Measurements from ENCODE around the gene CACNA1E.

Gene CACNA1E

DNA sequence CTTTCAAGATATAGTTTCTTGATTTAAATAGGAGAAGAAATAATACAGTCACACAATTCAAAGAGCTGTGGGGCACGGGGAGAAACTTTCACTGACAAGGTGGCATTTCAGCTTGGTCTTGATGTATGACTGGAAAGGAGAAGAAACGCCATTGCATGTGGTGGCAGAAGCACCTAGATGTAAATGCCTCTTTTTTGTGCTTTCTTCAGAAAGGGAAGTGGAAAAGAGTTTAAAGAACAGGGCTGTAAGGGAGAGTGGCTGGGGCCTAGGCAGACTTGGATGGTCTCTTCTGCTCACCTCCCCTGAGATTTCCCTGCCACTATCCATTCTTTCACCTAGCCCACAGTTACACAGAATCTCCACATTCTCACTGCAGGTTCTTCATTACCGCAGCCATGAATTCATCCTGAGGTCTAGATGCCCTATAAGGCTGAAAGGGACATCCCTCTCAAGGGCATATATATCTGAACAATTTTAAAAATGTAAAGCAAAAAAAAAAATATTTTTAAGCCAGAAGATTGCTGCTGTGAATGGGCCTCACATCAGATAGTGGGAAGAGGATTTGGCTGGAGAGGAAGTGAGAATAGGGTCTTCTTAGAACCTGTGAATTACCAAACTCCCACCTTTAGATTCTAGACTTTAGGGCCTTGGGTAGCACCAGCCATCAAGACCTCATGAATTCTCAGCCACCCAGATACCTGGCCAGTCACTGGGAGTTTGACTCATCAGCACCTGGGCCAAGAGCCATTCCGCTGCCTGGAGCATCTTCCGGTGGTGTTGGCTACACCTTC is 23.4 kb downstream of the CACNA1E start:
- H3K27ac ChIP-seq, result no peak overlapping the region
- TF ChIP-seq ZFX (IDR thresholded peaks at IDR 0.05), result no peak
- TF ChIP-seq, protein P1, sequence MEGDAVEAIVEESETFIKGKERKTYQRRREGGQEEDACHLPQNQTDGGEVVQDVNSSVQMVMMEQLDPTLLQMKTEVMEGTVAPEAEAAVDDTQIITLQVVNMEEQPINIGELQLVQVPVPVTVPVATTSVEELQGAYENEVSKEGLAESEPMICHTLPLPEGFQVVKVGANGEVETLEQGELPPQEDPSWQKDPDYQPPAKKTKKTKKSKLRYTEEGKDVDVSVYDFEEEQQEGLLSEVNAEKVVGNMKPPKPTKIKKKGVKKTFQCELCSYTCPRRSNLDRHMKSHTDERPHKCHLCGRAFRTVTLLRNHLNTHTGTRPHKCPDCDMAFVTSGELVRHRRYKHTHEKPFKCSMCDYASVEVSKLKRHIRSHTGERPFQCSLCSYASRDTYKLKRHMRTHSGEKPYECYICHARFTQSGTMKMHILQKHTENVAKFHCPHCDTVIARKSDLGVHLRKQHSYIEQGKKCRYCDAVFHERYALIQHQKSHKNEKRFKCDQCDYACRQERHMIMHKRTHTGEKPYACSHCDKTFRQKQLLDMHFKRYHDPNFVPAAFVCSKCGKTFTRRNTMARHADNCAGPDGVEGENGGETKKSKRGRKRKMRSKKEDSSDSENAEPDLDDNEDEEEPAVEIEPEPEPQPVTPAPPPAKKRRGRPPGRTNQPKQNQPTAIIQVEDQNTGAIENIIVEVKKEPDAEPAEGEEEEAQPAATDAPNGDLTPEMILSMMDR (conservative IDR thresholded peaks at IDR 0.05), result no peak

DNA sequence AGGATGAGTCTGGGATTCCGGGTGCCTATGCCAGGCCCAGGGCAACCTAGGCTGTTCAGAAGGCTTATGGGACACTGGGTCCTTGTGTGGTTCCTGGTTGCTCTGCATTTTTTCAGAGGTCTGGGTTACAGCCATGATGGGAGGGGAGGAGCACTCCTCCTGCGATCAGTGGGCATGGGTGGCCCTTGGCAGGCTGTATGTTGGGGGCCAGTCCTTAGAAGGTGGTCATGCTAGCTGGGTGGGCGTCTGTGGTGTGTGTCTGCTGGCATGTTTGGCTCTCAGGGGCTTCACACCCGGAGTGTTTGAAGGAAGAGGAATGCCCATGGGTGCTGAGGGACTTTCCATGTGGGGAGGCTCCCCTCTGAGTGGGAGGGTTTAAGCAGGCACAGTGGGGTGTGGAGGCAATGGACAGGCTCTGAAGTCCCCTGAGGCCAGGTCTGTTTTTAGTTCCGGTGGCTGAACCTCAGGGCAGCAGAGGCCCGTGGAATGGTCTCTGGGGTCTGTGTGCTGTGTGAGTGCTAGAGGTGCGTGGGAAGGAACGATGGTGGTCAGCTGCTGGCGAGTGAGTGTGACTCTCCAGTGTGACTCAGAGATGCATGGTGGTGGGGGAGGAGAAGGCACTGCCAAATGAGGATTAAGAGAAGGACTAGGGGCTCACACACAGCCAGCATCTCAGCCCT is 25.3 kb downstream of the CACNA1E start:
- TF ChIP-seq, protein P1 (conservative IDR thresholded peaks at IDR 0.05), result no peak
- TF ChIP-seq ZFX (IDR thresholded peaks at IDR 0.05), result no peak

DNA sequence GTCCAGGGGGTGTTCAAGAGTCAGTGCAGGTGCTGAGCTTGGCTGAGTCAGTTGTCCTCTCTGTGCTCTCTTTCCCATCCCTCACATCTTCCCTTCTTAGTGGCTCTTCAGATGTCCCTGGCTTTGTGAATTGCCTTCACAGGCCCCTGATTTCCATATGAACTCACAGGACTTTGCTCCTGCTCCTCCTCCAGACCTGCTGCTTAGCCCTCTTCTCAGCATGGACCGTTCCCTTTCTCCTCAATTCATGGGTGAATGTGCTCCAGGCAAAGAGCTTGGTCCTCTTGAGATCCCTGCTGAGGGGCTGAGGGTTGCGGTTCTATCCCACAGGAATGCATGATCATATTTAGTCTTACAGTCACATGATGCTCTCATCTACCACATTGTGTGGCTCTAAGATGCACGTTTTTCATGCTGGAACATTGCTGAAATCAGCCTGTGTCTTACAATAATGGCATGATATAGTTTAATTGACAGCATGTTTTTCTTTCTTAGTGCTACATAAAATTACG is 30.5 kb downstream of the CACNA1E start:
- no peak overlapping the region for H3K27ac ChIP-seq
- TF ChIP-seq, protein P1 (conservative IDR thresholded peaks at IDR 0.05), result no peak
- no peak for TF ChIP-seq ZFX (IDR thresholded peaks at IDR 0.05)

More for the DNA sequence above, 25.3 kb downstream of the CACNA1E start:
- H3K27ac ChIP-seq, result no peak overlapping the region

DNA sequence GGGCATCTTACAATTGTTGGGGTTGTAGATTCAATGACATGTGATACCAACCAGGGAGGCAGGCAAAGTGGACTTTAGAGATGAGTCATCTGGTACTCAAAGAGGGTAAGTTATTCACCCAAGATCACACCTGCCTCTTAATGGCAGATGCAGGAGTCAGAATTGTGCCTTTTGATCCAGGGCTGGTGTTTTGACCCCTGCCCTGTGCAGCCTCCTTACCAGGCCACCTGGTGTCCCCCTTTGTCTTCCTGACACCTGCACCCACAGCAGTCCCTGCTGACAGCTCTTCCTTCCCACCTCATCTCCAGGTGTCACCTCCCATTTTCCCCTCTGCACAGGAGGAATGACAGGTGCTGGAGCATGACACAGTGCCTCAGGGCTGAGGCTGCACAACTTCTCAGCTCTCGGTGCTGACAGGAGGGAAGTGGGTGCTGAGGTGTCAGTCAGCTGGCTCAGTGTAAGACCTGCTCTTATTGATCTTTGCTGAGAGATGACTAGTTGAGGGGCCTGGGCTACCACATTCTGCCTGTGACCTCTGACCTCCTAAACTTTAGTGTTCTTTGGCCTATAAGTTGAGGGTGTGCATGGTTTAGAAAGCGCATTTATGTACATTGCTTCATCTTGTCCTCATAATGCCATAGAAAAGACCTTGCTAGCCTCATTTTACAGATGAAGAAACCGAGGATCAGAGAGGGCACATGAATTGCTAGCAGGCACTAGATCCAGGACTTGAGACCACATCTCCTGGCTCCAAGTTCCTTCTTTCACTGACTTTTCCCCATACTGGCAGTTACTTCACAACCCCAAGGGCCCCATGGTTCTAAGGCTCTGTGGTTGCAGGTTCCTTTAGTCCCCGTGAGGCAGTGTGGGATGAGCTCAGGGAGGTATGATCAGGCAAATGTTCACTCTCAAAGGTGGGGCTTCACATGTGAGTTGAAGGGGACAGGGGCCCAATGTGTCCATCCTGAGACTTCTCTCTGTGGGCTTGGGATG is 31.3 kb downstream of the CACNA1E start:
- H3K27ac ChIP-seq, result no peak overlapping the region
- TF ChIP-seq, protein P1 (conservative IDR thresholded peaks at IDR 0.05), result no peak
- no peak for TF ChIP-seq ZFX (IDR thresholded peaks at IDR 0.05)

DNA sequence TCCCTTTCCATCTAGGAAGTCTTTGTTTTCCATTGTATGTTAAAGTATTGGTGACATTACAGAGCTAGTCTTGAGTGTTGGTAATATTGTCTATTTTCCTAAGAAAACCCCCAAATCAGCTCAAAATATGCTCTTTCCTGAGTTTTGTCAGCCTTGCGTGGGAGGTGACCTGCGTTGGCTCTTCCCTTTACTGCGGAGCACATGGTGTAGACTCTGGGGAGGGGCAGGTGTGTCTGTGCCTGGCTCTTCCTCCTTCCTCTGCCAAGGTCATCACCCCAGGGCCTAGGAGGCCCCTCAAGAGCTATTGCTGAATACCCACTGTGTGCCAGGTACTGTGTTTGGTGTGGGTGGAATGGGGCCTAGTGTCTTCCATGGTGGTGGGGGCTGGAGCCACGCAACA is 33.4 kb downstream of the CACNA1E start:
- TF ChIP-seq, protein P1 (conservative IDR thresholded peaks at IDR 0.05), result no peak
- no peak for TF ChIP-seq ZFX (IDR thresholded peaks at IDR 0.05)
- no peak overlapping the region for H3K27ac ChIP-seq

DNA sequence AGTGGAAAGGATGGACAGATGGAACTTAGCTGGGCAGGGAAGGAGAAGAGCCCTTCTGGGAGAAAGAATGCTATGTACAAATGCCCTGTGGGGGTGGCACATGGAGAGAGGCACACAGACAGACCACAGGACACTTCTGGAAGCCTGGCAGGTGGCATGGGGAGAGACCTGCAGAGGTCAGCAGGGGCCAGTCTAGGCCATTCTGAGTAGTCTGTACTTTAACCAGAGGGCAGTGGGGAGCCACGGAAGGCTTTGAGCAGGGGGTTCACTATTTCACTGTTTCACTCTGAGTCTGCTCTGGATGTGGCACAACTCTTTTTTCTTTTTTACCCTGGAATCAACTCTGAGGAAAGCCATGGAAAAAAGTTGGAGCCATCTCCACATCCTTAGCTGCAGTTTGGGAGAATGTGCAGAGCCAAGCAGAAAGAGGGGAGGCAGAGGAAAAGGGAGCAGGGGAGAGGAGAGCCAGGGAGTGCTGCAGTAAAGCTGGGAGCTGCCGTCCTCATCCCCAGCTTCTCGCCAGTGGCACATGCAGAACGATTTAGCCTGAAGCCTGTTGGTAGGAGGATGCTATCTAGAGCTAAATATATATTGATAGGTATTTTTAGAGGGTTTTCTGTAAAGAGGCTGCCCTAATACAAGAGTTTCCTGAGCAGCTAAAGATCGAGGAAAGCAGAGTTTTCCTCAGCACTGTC is 34.0 kb downstream of the CACNA1E start:
- H3K27ac ChIP-seq, result no peak overlapping the region

More for the DNA sequence above, 34.0 kb downstream of the CACNA1E start:
- TF ChIP-seq, protein P1 (conservative IDR thresholded peaks at IDR 0.05), result no peak
- TF ChIP-seq ZFX (IDR thresholded peaks at IDR 0.05), result no peak
